Measurements from ENCODE around the gene KLK14.

DNA sequence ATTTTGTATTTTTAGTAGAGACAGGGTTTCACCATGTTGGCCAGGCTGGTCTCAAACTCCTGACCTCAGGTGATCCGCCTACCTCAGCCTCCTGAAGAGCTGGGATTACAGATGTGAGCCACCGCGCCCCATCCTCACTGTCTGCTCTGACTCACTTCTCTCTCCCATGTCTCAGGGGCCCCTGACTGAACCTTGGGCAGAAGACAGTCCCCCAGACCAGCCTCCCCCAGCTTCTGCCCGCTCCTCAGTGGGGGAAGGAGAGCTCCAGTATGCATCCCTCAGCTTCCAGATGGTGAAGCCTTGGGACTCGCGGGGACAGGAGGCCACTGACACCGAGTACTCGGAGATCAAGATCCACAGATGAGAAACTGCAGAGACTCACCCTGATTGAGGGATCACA is 47.0 kb upstream of the KLK14 start:
- TF ChIP-seq, protein P1, sequence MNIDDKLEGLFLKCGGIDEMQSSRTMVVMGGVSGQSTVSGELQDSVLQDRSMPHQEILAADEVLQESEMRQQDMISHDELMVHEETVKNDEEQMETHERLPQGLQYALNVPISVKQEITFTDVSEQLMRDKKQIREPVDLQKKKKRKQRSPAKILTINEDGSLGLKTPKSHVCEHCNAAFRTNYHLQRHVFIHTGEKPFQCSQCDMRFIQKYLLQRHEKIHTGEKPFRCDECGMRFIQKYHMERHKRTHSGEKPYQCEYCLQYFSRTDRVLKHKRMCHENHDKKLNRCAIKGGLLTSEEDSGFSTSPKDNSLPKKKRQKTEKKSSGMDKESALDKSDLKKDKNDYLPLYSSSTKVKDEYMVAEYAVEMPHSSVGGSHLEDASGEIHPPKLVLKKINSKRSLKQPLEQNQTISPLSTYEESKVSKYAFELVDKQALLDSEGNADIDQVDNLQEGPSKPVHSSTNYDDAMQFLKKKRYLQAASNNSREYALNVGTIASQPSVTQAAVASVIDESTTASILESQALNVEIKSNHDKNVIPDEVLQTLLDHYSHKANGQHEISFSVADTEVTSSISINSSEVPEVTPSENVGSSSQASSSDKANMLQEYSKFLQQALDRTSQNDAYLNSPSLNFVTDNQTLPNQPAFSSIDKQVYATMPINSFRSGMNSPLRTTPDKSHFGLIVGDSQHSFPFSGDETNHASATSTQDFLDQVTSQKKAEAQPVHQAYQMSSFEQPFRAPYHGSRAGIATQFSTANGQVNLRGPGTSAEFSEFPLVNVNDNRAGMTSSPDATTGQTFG (tag by site-specific recombination; IDR thresholded peaks at IDR 0.05; ENCODE audit: borderline replicate concordance), result no peak
- TF ChIP-seq ZFHX2 (tag by site-specific recombination; conservative IDR thresholded peaks at IDR 0.05), result peak; percentile 31; the same call in 1 of the 2 replicates

Measured in HEK293 (cell line).